Measurements from ENCODE around the gene SETBP1.

SETBP1 gene

DNA sequence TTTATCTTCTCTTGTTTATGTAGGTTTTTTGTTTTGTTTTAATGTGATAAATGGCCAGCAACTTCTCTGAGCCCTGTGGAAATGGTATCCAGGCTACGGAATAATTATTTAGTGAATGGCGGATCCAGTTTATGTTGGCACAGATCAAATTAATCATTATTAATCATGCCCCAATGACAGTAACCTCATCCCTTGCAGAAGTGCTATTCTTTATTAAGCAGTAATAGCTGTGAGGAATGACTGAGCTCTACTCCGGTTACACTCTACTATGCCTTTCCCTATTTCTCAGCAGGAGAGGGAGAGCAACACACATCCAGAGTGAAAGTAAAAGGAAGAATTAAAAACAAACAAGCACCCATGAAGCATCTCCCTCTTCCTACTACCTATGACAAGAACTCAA lies 84.8 kb downstream of the SETBP1 start:
- no peaks in the 10 kb centered on the region for H3K36me3 ChIP-seq
- H3K4me3 ChIP-seq: no peak overlapping the region
- no peak overlapping the region for H3K4me2 ChIP-seq
- H4K20me1 ChIP-seq: no peaks in the 10 kb centered on the region
- no peak overlapping the region for H3K27ac ChIP-seq
- H3K4me1 ChIP-seq: peaks cover 33% of the 10 kb centered on the region
- no peak for TF ChIP-seq Cebpa-rat (IDR thresholded peaks at IDR 0.05)
- no peaks in the 10 kb centered on the region for H3K27me3 ChIP-seq
- peaks cover 3% of the 10 kb centered on the region; the same call in 1 of the 2 replicates for H3K9me3 ChIP-seq
- H3K9ac ChIP-seq: no peak overlapping the region

DNA sequence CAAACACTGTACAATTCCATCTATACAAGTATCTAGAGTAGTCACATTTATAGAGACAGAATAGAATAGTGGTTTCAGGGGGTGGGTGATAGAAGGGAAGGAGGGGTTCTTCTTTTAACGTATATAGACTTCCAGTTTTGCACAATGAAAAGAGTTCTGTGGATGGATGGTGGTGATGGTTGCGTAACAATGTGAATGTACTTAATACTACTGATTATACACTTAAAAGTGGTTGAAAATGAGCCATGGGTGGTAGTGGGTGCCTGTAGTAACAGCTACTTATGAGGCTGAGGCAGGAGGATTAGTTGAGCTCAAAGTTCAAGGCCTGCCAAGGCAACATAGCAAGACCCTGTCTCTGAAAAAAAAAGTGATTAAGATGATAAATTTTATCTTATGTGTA lies 85.8 kb downstream of the SETBP1 start:
- H3K4me3 ChIP-seq: no peak overlapping the region
- no peak overlapping the region for H3K9ac ChIP-seq
- no peaks in the 10 kb centered on the region for H3K36me3 ChIP-seq
- H3K4me1 ChIP-seq: peaks cover 23% of the 10 kb centered on the region; the same call in 1 of the 2 replicates
- no peaks in the 10 kb centered on the region for H3K27me3 ChIP-seq
- H4K20me1 ChIP-seq: no peaks in the 10 kb centered on the region
- H3K4me2 ChIP-seq: no peak overlapping the region
- no peak overlapping the region for H3K27ac ChIP-seq
- peak; percentile 9; the same call in 1 of the 2 replicates for TF ChIP-seq Cebpa-rat (IDR thresholded peaks at IDR 0.05)
- peaks cover 3% of the 10 kb centered on the region; the same call in 1 of the 2 replicates for H3K9me3 ChIP-seq

DNA sequence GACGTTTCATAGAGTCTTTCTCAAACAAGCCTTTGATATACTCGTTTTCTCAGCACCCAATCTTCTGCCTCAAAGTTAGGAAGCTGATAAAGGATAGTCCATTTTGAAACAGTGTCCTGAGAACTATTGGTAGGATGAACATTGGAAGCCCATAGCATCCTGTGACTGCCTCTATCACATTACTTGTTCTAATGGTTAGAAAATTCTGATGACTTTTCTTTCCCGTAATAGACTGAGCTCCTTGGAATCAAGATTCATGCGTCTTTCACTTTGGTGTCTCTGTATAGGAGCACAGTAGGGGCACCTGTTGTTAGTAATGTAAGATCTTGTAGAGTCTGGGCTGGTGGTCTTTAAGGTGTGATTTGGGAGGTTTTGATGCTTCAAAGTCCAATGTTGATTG lies 87.1 kb downstream of the SETBP1 start:
- no peaks in the 10 kb centered on the region for H3K27me3 ChIP-seq
- no peaks in the 10 kb centered on the region for H4K20me1 ChIP-seq
- H3K9ac ChIP-seq: no peak overlapping the region
- TF ChIP-seq Cebpa-rat (IDR thresholded peaks at IDR 0.05): no peak
- H3K4me2 ChIP-seq: no peak overlapping the region
- no peaks in the 10 kb centered on the region; the same call in 1 of the 2 replicates for H3K9me3 ChIP-seq
- H3K36me3 ChIP-seq: no peaks in the 10 kb centered on the region
- peaks cover 16% of the 10 kb centered on the region; the same call in 1 of the 2 replicates for H3K4me1 ChIP-seq
- no peak overlapping the region for H3K4me3 ChIP-seq
- H3K27ac ChIP-seq: no peak overlapping the region

DNA sequence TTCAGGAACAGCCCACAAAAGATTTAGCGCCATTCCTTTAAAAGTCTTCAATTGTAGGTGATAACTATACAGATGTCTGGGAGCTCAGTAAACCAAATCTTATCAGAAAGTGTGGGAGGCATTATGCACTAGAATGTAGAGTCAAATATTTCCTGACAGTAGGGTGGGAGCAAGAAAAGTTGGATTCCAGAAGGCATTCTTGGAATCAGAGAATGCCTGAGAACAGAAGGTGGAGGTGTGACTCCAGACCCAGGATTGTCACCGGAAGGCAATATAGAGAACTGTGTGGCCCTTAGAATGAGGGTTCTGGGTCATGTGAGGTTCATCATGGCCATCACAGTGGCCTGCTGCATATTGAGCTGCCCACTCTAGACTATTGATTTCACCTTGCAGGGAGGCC lies 90.0 kb downstream of the SETBP1 start:
- no peak overlapping the region for H3K27ac ChIP-seq
- no peak for TF ChIP-seq Cebpa-rat (IDR thresholded peaks at IDR 0.05)

DNA sequence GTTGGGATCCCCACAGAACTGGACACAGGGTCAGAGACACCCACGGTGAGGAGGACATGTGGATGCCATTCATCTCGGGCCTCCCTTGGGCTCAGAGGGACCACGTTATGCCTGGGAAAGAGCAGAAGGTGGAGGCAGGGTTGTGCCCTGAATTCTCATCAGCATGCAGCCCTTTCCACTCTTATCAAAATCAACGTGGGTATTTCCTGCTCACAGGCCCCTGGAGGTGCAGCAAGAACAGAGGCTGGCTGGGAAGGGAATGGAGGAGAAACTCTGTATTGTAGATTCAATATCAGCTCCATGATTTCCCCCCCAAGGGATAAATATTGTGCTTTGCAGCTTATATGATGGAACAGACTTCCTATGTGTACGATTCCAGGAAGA lies 90.9 kb downstream of the SETBP1 start:
- no peaks in the 10 kb centered on the region for H4K20me1 ChIP-seq
- no peak overlapping the region for H3K4me2 ChIP-seq
- no peaks in the 10 kb centered on the region for H3K36me3 ChIP-seq
- H3K27me3 ChIP-seq: no peaks in the 10 kb centered on the region
- no peaks in the 10 kb centered on the region for H3K9me3 ChIP-seq
- no peak overlapping the region for H3K27ac ChIP-seq
- no peak for TF ChIP-seq Cebpa-rat (IDR thresholded peaks at IDR 0.05)
- H3K9ac ChIP-seq: no peak overlapping the region
- peaks cover 15% of the 10 kb centered on the region; the same call in 1 of the 2 replicates for H3K4me1 ChIP-seq
- no peak overlapping the region for H3K4me3 ChIP-seq

More for the DNA sequence above, 90.0 kb downstream of the SETBP1 start:
- H3K36me3 ChIP-seq: no peaks in the 10 kb centered on the region
- H3K4me2 ChIP-seq: no peak overlapping the region
- no peaks in the 10 kb centered on the region for H4K20me1 ChIP-seq
- H3K4me1 ChIP-seq: peaks cover 16% of the 10 kb centered on the region; the same call in 1 of the 2 replicates
- no peaks in the 10 kb centered on the region for H3K9me3 ChIP-seq
- H3K27me3 ChIP-seq: no peaks in the 10 kb centered on the region
- H3K9ac ChIP-seq: no peak overlapping the region
- no peak overlapping the region for H3K4me3 ChIP-seq

DNA sequence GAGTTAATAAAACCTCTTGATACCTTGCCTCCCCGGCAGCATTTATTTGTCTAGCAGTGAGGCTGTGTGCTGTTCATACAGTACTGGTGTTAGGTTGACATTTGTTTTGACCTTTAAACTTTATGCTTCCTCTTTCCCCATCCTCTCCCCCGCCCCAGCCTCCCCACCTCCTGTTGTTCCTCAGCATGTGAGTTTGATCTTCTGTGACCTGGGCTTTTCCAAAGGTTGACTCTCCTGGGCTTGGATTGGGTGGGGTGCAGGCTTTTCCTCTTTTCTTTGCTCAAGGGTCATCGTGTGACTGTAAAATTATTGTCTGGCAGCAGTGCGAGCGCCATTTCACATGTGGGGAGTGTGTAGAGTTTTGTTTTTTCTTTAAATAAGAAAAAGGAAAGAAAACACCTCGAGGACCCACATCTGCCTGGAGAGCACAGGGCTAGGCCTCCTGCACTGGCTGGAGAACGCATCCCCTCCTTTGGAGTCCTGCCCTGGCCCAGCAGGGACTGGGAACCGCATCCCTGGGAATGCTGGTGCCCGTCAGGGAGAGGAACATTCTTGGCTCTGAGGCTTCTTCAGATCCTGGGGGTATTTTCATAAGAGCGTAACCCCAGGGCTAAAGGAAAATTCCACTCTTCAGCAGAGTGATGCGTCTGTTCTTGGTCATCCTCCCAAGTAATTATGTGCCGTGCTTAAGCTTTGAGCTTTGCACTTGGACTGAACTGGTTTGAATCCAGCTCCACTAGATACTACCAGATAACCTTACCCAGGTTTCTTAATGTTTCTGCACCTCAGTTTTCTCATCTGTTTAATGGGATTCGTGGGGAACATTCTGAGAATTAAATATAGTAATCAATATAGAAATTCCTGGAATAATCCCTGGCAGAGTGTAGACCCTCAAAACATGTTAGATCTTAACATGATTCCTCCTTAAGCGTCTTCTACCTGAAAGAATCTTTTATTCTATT lies 91.5 kb downstream of the SETBP1 start:
- H3K36me3 ChIP-seq: no peaks in the 10 kb centered on the region
- no peaks in the 10 kb centered on the region for H3K27me3 ChIP-seq
- H3K9ac ChIP-seq: no peak overlapping the region
- H3K4me1 ChIP-seq: peaks cover 9% of the 10 kb centered on the region; the same call in 1 of the 2 replicates
- H3K27ac ChIP-seq: no peak overlapping the region
- no peak overlapping the region for H3K4me2 ChIP-seq
- no peak overlapping the region for H3K4me3 ChIP-seq
- H3K9me3 ChIP-seq: no peaks in the 10 kb centered on the region
- no peak for TF ChIP-seq Cebpa-rat (IDR thresholded peaks at IDR 0.05)
- no peaks in the 10 kb centered on the region for H4K20me1 ChIP-seq

DNA sequence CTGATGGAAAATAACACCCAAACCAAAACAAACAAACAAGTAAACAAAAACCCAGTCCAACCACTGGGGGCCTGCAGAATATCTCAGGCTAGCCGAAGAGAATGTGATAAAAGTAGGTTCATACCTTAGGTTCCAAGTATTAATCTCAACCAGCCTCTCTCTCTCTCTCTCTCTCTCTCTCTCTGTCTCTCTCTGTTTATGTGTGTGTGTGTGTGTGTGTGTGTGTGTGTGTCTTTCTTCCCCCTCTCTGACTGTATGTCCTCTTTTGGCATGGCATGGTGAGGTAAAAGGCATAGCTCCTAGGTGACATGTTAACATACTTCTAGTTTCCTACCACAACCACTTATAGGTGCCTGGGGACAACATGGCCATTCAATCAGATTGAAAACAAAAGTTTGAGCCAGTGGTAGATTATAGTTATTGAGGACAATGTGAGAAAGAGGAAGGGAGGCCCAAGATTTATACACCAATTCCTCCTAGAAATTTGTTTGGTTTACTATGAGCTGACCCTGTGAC lies 93.0 kb downstream of the SETBP1 start:
- Histone ChIP-seq H3K27me3 (no peaks in the 10 kb centered on the region), H3K9me3 (no peaks in the 10 kb centered on the region), H3K4me3 (no peak overlapping the region), H3K4me2 (no peak overlapping the region), H3K27ac (no peak overlapping the region), H3K9ac (no peak overlapping the region), H3K4me1 (peaks cover 9% of the 10 kb centered on the region; the same call in 1 of the 2 replicates), H3K36me3 (no peaks in the 10 kb centered on the region), H4K20me1 (no peaks in the 10 kb centered on the region)
- TF ChIP-seq Cebpa-rat (IDR thresholded peaks at IDR 0.05): no peak

DNA sequence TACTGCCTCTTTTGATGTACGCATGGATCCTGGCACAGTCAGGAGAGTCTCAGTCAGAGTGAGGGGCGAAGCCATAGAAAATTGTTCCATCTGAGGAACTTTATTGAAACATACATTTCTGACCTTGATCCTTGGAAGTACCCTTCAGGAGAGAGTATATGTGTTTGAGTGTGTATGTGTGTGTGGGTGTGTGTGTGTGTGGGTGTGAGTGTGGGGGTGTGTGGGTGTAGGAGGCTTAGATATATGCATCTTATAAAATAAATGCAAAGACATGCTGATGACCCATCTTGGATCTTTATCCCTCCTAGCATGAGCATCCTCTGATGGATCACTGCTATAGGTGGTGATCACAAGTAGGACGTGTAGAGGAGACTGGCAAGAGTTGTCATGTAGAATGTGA lies 93.5 kb downstream of the SETBP1 start:
- Histone ChIP-seq H3K4me3 (no peak overlapping the region), H3K4me1 (peaks cover 5% of the 10 kb centered on the region; the same call in 1 of the 2 replicates), H3K27ac (no peak overlapping the region), H4K20me1 (no peaks in the 10 kb centered on the region), H3K9ac (no peak overlapping the region), H3K9me3 (no peaks in the 10 kb centered on the region), H3K27me3 (no peaks in the 10 kb centered on the region), H3K36me3 (no peaks in the 10 kb centered on the region), H3K4me2 (no peak overlapping the region)
- no peak for TF ChIP-seq Cebpa-rat (IDR thresholded peaks at IDR 0.05)

DNA sequence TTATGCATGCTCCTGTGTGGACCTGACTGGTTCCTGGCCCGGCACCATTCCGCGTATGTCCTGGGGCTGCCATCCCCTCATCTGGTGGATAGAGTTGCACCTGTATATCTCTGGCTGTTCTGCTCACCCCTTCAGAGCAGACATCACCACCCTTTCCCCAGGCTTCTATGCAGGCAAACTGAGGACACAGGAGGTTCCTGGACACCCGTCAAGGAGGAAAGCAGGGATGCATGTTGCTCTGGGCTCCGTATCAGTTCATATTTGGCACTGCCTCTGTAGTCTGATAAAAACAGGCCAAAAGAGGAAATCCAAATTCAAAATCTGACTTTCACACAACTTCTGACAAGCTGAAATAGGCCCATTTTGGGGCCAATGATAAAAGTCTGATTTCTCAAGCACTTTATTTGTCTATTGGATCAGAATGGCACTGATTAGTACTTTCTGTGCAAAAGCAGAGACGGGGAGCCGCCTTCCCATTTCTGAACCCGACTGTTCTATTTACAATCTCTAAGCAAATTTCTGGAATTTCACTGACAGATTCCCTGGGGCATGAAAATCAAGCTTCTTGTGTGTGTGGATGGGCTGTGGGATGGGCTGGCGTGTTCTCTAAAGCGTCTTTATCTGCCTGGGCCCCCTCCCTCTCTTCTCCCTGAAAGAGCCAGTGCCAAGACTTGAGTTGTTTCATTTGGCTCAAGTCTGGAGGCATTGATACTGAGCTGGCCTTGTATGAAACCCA lies 96.9 kb downstream of the SETBP1 start:
- no peaks in the 10 kb centered on the region for H3K4me1 ChIP-seq
- H3K9ac ChIP-seq: no peak overlapping the region
- no peak overlapping the region for H3K4me3 ChIP-seq
- H3K4me2 ChIP-seq: no peak overlapping the region
- H4K20me1 ChIP-seq: no peaks in the 10 kb centered on the region
- no peaks in the 10 kb centered on the region for H3K36me3 ChIP-seq
- H3K27ac ChIP-seq: no peak overlapping the region
- no peaks in the 10 kb centered on the region for H3K27me3 ChIP-seq
- no peaks in the 10 kb centered on the region for H3K9me3 ChIP-seq
- no peak for TF ChIP-seq Cebpa-rat (IDR thresholded peaks at IDR 0.05)
